Stimulated activated naive CD8-positive, alpha-beta T cell treated with anti-CD3 and anti-CD28 coated beads, Interleukin-15, amount 100 ng/mL, for 72 hours (primary cell): ENCODE data around the gene HSFX1.
A peak's percentile ranks its signal among the peaks of the same experiment; 100 is the strongest.
"Not testable (repeated sequence)": the region's sequence is repeated elsewhere in the genome, so short reads cannot be mapped to it uniquely, and the experiment has no call there.

Source experiments
- ATAC-seq: fragments of 150-1000 bp; cut with Tn5 transposase; 2 replicates; pipeline ENCODE4 v1.10.0; 2021; ENCODE audit warnings: mild to moderate bottlenecking, moderate library complexity
- DNase-seq, 2 donors: peaks; one replicate each; pipeline ENCODE4 v3.0.0; 2021 to 2022
- H3K27ac Mint-ChIP-seq, 2 donors: one replicate each; pipeline ENCODE4 v1.8.0; 2022; ENCODE audit warnings: mild to moderate bottlenecking in 2 of 2, mixed read lengths in 2 of 2, moderate library complexity in 2 of 2
- H3K27me3 Mint-ChIP-seq: one replicate; pipeline ENCODE4 v1.8.0; 2022; ENCODE audit warnings: mixed read lengths
- H3K4me1 Mint-ChIP-seq: one replicate; pipeline ENCODE4 v1.8.0; 2022; ENCODE audit warnings: mild to moderate bottlenecking, mixed read lengths
- H3K4me3 Mint-ChIP-seq, 2 donors: one replicate each; pipeline ENCODE4 v1.8.0; 2022; ENCODE audit warnings: mild to moderate bottlenecking in 2 of 2, mixed read lengths in 2 of 2, moderate library complexity in 1 of 2
- H3K9me3 Mint-ChIP-seq, 2 donors: one replicate each; pipeline ENCODE4 v1.8.0; 2022; ENCODE audit warnings: mixed read lengths in 2 of 2

HSFX1 gene, protein sequence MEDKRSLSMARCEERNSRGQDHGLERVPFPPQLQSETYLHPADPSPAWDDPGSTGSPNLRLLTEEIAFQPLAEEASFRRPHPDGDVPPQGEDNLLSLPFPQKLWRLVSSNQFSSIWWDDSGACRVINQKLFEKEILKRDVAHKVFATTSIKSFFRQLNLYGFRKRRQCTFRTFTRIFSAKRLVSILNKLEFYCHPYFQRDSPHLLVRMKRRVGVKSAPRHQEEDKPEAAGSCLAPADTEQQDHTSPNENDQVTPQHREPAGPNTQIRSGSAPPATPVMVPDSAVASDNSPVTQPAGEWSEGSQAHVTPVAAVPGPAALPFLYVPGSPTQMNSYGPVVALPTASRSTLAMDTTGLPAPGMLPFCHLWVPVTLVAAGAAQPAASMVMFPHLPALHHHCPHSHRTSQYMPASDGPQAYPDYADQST

DNA sequence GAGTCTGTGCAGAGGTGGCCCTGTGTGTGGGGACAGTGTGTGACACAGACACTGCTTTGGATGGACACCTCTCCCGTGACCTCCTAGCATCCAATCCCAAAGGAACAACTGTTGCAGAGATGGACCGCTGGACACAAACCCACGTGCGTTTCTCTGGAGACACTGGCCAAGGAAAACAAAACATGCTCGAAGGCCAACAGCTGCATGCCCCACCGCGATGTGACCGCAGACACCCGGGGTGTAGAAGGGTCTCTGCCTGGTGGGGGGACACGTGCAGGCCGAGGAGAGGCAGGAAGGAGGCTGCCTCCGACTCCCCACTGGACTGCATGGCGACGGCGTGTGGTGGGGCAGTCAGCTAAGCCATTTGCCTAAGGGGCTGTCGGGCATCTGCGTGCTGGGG, at the start of gene HSFX1:
Gene HSFX1 (plus strand): TSS at position 301 of the 400 bp plus-strand sequence. CDS start 614 bp downstream, outside the sequence.
- H3K27me3 Mint-ChIP-seq, DNase-seq, H3K27ac Mint-ChIP-seq, ATAC-seq, H3K9me3 Mint-ChIP-seq, H3K4me3 Mint-ChIP-seq, H3K4me1 Mint-ChIP-seq: not testable (repeated sequence)

DNA sequence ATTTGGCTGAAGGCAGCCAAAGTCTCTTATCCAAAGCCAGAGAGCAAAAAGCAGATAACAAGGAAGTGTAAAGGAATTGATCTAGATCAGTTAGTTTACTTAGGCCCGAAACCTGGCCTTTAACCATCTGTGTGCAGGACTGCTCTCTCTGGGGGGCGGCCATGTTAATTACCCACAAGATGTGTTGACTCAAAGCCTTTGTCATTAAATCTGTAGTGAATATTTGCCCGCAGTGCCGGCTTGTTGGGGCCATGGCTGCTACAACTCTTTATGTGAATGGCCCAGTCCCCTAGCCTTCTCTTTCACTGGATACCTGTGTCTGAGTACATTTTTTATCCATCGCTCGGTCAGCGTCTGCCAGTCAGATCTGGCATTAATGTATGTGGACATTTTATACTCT, 46.6 kb upstream of the HSFX1 start:
- not testable (repeated sequence) for H3K4me3 Mint-ChIP-seq, DNase-seq, H3K27me3 Mint-ChIP-seq, H3K9me3 Mint-ChIP-seq, ATAC-seq, H3K27ac Mint-ChIP-seq, H3K4me1 Mint-ChIP-seq

- not testable (repeated sequence) for H3K27ac Mint-ChIP-seq, H3K27me3 Mint-ChIP-seq, DNase-seq, H3K9me3 Mint-ChIP-seq, H3K4me1 Mint-ChIP-seq, ATAC-seq, H3K4me3 Mint-ChIP-seq
Observed at GRCh38 chrX:149742269-149742668, 31.6 kb upstream of the HSFX1 start.

- ATAC-seq = peak; percentile 59
- not testable (repeated sequence) for DNase-seq, H3K27ac Mint-ChIP-seq, H3K9me3 Mint-ChIP-seq, H3K4me3 Mint-ChIP-seq, H3K4me1 Mint-ChIP-seq, H3K27me3 Mint-ChIP-seq
Observed at GRCh38 chrX:149746390-149747007, 27.4 kb upstream of the HSFX1 start.

DNA sequence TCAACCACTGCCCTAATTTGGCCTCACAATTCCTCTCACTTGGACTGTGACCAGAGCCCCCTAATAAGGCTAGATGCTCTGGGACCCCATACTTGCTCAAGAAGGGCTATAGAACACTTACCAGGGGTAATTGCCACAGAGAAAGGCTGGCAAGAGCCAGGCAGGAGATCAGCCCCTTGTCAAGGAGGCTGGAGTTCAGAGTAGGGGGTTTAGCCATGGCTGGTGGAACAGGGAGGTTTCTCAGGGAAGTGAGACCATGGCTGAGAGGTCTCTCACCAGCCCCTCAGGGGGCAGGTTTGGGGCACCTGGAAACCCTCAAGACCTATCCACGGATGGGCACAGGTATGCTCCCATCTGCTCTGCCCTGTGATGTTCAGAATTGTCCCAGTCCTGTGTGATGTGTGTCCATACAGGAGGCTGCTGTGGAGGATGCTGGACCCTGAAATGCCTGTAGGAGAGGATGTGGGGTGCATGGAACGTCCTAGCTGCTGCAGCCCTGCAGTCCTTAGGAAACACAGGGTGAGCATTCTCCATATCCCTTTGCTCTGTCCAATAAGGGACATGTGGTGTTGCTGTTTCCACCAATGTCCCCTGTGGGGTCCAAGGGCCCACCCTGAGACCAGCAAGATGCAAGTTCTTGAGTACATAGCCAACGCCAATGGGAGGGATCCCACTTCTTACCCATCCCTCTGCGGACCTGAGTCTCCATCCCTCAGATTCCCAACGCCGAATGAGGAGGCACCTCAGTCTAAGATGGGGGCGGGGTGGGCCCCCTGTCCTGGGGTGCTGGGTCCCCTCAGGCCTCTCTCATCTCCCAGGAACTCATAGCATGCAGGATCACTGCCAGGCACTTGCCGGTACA, 16.4 kb upstream of the HSFX1 start:
- no peaks in the 10 kb centered on the region for H3K4me1 Mint-ChIP-seq
- H3K9me3 Mint-ChIP-seq = no peaks in the 10 kb centered on the region
- DNase-seq (no peak), ATAC-seq (no peak)
- no peak overlapping the region for H3K27ac Mint-ChIP-seq
- peaks cover 10% of the 10 kb centered on the region for H3K27me3 Mint-ChIP-seq
- no peak overlapping the region for H3K4me3 Mint-ChIP-seq

DNA sequence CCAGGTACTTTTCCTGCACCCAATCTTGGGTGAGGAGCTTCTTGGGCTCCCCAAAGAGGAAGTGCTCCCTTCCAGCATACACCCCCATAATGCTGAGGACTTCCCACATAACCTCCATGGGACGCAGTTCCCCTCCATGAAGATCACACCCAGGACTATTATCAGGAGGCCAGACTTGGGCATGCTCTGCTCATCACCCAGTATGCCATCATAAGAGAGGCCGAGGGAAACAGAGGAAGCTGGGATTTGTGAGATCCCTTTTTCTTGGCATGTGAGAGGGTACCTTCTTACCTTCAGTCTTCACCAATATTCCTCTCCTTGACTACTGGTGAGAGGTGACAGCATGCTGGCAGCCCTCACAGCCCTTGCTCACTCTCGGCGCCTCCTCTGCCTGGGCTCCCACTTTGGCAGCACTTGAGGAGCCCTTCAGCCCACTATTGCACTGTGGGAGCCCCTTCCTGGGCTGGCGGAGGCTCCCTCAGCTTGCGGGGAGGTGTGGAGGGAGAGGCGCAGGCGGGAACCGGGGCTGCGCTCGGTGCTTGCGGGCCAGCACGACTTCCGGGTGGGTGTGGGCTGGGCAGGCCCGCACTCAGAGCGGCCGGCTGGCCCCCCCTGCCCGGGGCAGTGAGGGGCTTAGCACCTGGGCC, 15.7 kb upstream of the HSFX1 start:
- peaks cover 10% of the 10 kb centered on the region for H3K27me3 Mint-ChIP-seq
- no peaks in the 10 kb centered on the region for H3K9me3 Mint-ChIP-seq
- DNase-seq (no peak), ATAC-seq (no peak)
- H3K27ac Mint-ChIP-seq = no peak overlapping the region
- no peaks in the 10 kb centered on the region for H3K4me1 Mint-ChIP-seq
- no peak overlapping the region for H3K4me3 Mint-ChIP-seq

GRCh38 chrX:149758715-149759078, 15.2 kb upstream of the HSFX1 start:
- peaks cover 10% of the 10 kb centered on the region for H3K27me3 Mint-ChIP-seq
- DNase-seq, ATAC-seq: not testable (repeated sequence)

DNA sequence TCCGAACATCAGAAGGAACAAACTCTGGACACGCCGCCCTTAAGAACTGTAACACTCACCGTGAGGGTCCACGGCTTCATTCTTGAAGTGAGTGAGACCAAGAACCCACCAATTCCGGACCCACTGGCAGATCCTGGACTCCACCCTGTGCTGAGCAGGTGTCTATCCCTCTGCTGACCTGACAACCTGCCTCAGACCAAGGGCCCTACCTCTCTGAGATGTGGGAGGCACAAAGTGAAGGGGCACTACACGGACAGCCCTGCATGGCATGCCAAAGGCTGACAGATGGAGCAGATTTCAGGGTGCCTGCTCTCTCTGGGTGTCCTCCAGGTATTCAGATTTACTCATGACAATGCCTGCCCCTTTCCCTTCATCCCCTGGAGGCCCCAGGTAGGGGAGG, 14.0 kb upstream of the HSFX1 start:
- DNase-seq (no peak), ATAC-seq (no peak)
- no peak overlapping the region for H3K4me3 Mint-ChIP-seq
- H3K27ac Mint-ChIP-seq = no peak overlapping the region
- peaks cover 10% of the 10 kb centered on the region for H3K27me3 Mint-ChIP-seq
- no peaks in the 10 kb centered on the region for H3K9me3 Mint-ChIP-seq
- no peaks in the 10 kb centered on the region for H3K4me1 Mint-ChIP-seq

More at GRCh38 chrX:149758715-149759078, 15.2 kb upstream of the HSFX1 start:
- H3K4me1 Mint-ChIP-seq, H3K4me3 Mint-ChIP-seq, H3K9me3 Mint-ChIP-seq, H3K27ac Mint-ChIP-seq: not testable (repeated sequence)

GRCh38 chrX:149760965-149761364, 12.9 kb upstream of the HSFX1 start:
- DNase-seq (no peak), ATAC-seq (no peak)
- H3K27me3 Mint-ChIP-seq = peaks cover 10% of the 10 kb centered on the region
- H3K4me1 Mint-ChIP-seq = no peaks in the 10 kb centered on the region
- no peak overlapping the region for H3K27ac Mint-ChIP-seq
- H3K4me3 Mint-ChIP-seq = no peak overlapping the region
- H3K9me3 Mint-ChIP-seq = no peaks in the 10 kb centered on the region

DNA sequence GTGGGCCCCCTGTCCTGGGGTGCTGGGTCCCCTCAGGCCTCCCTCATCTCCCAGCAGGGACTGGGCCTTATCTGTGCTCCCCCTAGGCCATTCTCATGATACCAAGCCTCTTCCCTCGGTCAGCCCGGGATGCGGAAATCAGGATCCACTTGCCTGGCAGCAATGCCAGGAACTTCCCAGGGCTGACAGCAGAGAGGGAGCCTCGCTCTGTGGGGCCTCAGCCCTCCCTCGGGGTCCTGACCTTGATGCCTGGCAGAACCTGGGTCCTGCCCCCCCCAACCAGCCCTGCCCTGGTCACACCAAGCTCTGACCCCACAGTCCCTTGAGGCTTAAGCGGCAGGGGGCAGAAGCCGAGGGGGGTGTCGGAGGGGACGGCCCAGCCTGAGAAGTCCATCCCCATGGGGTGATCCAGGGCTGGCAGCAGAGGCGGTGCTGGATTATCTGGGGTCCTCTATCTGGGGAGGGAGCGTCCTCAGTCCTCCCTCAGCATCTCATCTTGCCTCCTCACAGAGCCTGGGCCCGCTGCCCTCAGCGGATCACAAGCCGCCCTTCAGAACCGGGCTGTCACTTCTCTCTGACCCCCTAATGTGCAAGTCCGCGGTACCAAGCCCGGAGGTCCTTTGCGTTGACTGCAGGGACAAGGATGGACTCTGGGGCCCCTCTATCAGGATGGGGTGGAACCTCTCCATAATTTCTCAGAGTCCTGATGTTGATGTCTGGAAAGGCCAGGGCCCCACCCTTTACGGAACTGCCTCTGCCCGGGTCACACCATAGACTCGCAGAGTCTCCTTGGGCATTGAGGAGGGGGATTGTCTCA, 11.8 kb upstream of the HSFX1 start:
- H3K9me3 Mint-ChIP-seq, H3K4me3 Mint-ChIP-seq, DNase-seq, H3K4me1 Mint-ChIP-seq, ATAC-seq: not testable (repeated sequence)
- Mint-ChIP-seq H3K27ac (peak overlapping the region in 1 of 2 donors; percentile 42), H3K27me3 (peaks cover 10% of the 10 kb centered on the region)

DNA sequence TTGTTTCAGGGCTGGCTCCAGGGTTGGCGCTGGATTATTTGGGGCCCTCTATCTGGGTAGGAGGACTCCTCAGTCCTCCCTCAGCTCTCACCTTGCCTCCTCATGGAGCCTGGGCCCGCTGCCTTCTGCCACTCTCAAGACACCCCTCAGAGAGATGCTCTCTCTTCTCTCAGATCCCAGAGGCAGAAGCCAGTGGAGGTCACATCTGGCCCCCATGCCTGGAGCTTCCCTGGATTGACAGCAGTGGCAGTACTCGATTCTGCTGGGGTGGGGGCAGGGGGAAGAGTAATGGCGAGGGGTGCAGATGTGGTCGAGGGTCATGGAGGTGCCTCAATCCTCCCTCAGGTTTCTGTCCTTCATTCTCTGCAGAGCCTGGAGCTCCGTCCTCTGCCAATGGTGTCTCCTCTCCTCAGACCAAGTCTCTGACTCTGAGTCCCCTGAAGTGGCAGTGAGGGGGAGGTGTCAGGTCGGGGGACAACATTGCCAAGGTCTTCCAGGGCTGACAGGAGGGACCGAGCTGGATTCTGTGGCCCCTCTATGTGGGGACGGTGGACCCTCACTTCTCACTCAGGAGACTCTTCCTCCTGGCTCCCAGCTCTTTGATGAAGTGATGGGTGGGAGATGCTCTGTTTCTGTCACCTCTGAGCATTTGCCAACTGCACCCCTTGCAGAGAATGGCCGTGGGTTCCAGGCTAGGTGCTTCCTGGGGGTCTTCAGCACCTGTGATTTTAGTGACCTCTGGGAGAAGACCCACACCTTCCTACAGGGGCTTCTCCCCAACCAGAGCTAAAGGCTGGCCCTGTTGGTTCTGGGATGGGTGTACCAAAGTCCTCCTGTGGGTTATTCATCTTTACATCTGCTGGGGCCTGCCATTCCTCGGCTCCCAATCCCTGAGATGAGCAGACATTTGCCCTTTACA, 10.9 kb upstream of the HSFX1 start:
- Mint-ChIP-seq H3K27ac (peak overlapping the region in 1 of 2 donors; percentile 76), H3K27me3 (peaks cover 10% of the 10 kb centered on the region), H3K4me1 (no peaks in the 10 kb centered on the region), H3K9me3 (no peaks in the 10 kb centered on the region), H3K4me3 (no peak overlapping the region)
- no peak for DNase-seq
- ATAC-seq = no peak

GRCh38 chrX:149770344-149770743, 3.5 kb upstream of the HSFX1 start:
- H3K9me3 Mint-ChIP-seq, H3K27me3 Mint-ChIP-seq, DNase-seq, H3K27ac Mint-ChIP-seq, H3K4me3 Mint-ChIP-seq, ATAC-seq, H3K4me1 Mint-ChIP-seq: not testable (repeated sequence)

DNA sequence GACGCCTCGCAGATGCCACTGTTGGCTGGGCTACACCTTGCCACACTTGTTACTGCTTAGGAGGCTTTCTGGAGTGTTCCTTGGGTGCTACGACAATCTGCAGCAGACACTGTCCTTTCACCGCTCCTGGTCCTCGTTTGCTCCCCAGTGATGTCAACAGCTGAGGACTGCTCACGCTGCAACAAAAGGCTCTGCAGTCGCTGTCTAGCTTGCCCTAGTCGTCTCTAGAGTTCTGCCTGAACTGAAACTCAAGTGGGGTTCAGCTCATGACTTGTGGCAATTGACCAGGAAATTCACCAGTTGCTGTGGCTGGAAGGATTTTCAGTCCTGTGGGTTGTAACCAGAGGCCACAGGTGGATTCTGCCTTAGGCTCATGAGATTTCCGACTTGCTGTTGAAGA, 842 bp upstream of the HSFX1 start:
- H3K4me3 Mint-ChIP-seq, H3K27me3 Mint-ChIP-seq, DNase-seq, H3K27ac Mint-ChIP-seq, ATAC-seq, H3K4me1 Mint-ChIP-seq, H3K9me3 Mint-ChIP-seq: not testable (repeated sequence)

DNA sequence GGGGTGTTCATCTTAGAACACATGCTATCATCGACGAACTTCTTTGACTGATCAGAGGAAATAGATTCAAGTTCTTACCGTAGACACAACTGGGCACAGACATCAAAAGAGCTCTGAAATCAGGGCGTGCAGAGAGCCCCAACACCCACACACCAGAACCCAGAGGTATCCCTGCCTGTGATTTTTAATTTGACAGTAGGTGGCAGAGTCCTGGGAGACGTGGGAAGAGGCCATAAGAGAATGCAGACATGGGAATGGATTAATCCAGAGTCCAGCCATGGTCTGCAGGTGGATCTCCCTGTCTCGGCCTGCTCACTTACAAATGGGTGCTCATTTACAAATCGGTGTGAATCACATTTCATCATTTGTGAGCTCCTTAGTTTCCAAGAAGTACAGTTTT, 4.1 kb downstream of the HSFX1 start:
- not testable (repeated sequence) for H3K4me1 Mint-ChIP-seq, H3K27ac Mint-ChIP-seq, H3K27me3 Mint-ChIP-seq, DNase-seq, ATAC-seq, H3K9me3 Mint-ChIP-seq, H3K4me3 Mint-ChIP-seq
